ENCODE measurements around the gene LMAN2.

DNA sequence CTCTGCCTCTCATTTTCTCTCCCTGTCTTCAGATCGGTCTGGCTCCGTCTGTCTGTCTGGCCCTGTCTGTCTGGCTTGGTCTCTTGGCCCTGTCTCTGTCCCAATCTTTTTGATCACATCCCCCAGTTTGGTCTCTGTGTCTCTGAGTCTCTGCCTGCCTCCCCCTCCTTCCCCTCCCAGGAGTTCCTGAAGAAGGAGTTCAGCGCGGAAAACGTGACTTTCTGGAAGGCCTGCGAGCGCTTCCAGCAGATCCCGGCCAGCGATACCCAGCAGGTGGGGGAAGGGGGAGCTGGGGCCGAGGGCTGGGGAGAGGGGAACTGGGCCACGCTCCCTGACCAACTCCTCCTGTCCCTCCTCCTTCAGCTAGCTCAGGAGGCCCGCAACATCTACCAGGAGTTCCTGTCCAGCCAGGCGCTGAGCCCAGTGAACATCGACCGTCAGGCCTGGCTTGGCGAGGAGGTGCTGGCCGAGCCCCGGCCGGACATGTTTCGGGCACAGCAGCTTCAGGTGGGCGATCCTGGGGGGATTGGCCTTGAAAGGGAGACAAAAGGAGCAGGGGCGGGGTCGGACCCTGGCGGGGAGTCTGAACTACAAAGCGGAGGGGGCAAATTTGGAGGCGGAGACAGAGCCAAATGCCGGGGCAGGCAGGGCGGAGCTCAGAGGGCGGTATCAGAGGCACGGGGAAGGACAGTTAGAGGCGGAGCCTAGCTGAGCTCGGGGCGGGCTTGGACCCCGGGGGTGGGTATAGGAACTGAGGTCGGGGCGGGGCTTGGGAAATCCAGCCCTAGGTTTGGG is 15.3 kb upstream of the LMAN2 start:
- TF ChIP-seq EP300 (IDR thresholded peaks at IDR 0.05) (no peak), POLR2A (IDR thresholded peaks at IDR 0.05) (peak in 1 of 4 donors; percentile 36), CTCF (IDR thresholded peaks at IDR 0.05) (peak in 1 of 6 experiments; percentile 4)
